ENCODE results near the gene JAK3. TPM values are rescaled to one million over a fixed set of nuclear protein-coding genes. Genes with fewer than 3 reads are reported as not detected.
"Not testable (repeated sequence)": the region's sequence is repeated elsewhere in the genome, so short reads cannot be mapped to it uniquely, and the experiment has no call there.

JAK3 gene
- total and polyA plus RNA-seq, 10 donors, result 30.6 to 203 (median 116) TPM

GRCh38 chr19:17803264-17803896, 44.4 kb downstream of the JAK3 start:
- peak overlapping the region in 1 of 8 donors; percentile 9 for H3K4me3 ChIP-seq
- no peaks in the 10 kb centered on the region for H3K36me3 ChIP-seq
- peak overlapping the region in 2 of 8 donors; percentile 15 to 50 for H3K27ac ChIP-seq
- H3K4me1 ChIP-seq, result peaks cover 0 to 25% (median 14%) of the 10 kb centered on the region in 6 donors
- intact Hi-C loops (cut with DNase I; ENCODE audit: low total_unique reads), result no loop called here
- TF ChIP-seq POLR2AphosphoS5 (IDR thresholded peaks at IDR 0.05), result peak; percentile 33 to 48 (median 37)
- TF ChIP-seq, protein P1, sequence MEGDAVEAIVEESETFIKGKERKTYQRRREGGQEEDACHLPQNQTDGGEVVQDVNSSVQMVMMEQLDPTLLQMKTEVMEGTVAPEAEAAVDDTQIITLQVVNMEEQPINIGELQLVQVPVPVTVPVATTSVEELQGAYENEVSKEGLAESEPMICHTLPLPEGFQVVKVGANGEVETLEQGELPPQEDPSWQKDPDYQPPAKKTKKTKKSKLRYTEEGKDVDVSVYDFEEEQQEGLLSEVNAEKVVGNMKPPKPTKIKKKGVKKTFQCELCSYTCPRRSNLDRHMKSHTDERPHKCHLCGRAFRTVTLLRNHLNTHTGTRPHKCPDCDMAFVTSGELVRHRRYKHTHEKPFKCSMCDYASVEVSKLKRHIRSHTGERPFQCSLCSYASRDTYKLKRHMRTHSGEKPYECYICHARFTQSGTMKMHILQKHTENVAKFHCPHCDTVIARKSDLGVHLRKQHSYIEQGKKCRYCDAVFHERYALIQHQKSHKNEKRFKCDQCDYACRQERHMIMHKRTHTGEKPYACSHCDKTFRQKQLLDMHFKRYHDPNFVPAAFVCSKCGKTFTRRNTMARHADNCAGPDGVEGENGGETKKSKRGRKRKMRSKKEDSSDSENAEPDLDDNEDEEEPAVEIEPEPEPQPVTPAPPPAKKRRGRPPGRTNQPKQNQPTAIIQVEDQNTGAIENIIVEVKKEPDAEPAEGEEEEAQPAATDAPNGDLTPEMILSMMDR (IDR thresholded peaks at IDR 0.05 in 8 of 11, conservative IDR thresholded peaks at IDR 0.05 in 3 of 11), result no peak
- TF ChIP-seq POLR2A (IDR thresholded peaks at IDR 0.05), result no peak
- no peaks in the 10 kb centered on the region for H3K9me3 ChIP-seq
- H3K27me3 ChIP-seq (replicated peaks in 1 of 7), result peaks cover 0 to 18% (median 10%) of the 10 kb centered on the region in 7 donors
- peak; percentile 77 for DNase-seq
- whole genome bisulfite sequencing, 5 donors, result 23 to 27% (median 26%) methylated on average over 14 of the region's 14 CpGs

DNA sequence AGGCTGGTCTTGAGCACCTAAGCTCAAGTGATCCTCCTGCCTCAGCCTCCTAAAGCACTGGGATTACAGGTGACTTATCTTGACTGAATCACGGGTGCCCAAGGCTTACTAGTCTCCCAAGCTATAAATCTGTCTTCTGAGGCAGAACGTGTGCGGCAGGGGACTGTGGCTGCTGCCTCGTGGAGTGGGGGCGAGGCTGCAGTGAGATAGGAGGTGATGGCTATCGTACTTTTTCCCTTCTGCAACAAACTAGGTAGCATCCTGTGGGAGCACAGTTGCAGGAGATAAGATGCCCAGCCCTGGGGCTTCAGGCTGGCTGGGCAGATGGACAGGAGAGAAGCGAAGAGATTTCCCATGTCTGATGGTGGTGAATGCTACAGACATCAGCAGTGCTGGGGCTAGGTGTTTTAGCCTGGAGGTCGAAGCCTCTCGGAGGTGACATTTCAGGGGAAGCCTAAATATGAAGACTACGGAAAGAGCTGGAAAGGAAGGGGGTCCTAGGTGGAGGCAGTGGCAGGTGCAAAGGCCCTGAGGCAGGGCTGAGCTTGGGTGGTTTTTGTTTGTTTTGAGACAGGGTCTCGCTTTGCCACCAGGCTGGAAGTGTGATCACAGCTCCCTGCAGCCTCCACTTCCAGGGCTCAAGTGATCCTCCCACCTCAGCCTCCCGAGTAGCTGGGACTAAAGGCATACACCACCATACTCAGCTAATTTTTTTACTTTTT, 45.5 kb downstream of the JAK3 start:
- Histone ChIP-seq H3K27ac (no peak overlapping the region), H3K9me3 (no peaks in the 10 kb centered on the region), H3K27me3 (replicated peaks in 1 of 7) (peaks cover 0 to 16% (median 0%) of the 10 kb centered on the region in 7 donors), H3K4me3 (no peak overlapping the region), H3K36me3 (no peaks in the 10 kb centered on the region), H3K4me1 (peaks cover 0 to 17% (median 12%) of the 10 kb centered on the region in 6 donors)
- DNase-seq, result no peak
- intact Hi-C loops (cut with DNase I; ENCODE audit: low total_unique reads), result no loop called here
- WGBS, 5 donors, result 67 to 75% (median 71%) methylated on average over 12 of the region's 12 CpGs
- TF ChIP-seq, protein P1 (IDR thresholded peaks at IDR 0.05 in 8 of 11, conservative IDR thresholded peaks at IDR 0.05 in 3 of 11), result no peak
- no peak for TF ChIP-seq POLR2A (IDR thresholded peaks at IDR 0.05)
- TF ChIP-seq POLR2AphosphoS5 (IDR thresholded peaks at IDR 0.05), result no peak

GRCh38 chr19:17798599-17798998, 49.2 kb downstream of the JAK3 start:
- H3K9me3 ChIP-seq; DNase-seq; H3K4me3 ChIP-seq; intact Hi-C loops (cut with DNase I; ENCODE audit: low total_unique reads); H3K36me3 ChIP-seq; H3K27ac ChIP-seq: not testable (repeated sequence)
- H3K4me1 ChIP-seq, result peaks cover 0 to 41% (median 27%) of the 10 kb centered on the region in 6 donors
- H3K27me3 ChIP-seq (replicated peaks in 1 of 7), result peaks cover 3 to 45% (median 25%) of the 10 kb centered on the region in 7 donors
- WGBS, 5 donors, result 82 to 92% (median 84%) methylated on average over 3 of the region's 3 CpGs

DNA sequence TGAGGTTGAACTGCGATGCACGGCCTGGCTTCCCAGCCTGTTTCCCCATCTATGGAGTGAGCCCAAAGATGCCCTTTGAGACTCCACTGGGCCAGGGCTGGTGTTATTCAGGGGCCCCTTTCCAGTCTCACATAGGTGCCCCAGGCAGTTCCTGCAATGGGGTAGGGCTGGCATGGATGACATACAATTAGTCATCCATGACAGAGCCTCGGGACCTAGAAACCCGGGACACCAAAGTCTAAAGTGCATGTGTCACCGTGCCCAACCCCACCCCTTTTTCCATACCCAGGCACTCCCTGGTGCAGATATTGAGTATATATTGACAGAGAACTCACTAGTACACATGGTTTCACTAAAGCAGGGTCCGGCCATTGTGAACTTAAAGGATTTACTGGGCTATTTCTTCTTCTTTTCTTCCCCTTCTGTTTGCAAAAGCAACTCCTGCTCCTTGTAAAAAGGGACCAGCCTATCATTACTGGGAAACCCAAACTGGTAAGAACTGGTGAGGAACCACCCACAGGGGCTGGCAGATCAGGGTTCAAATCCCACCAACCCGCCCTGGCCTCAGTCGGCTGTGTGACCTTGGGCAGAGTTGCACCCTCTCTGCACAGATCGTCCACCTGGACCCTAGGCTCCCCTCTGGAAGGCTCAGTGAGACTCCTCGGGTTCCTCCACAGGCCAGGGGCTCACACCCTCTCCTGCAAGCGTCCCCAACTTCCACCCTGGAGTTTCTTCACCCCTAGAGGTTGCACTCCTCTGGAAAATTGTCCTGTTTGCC, 50.2 kb downstream of the JAK3 start:
- Histone ChIP-seq H3K36me3 (no peaks in the 10 kb centered on the region), H3K4me1 (peaks cover 0 to 33% (median 18%) of the 10 kb centered on the region in 6 donors), H3K27me3 (replicated peaks in 1 of 7) (peaks cover 3 to 53% (median 25%) of the 10 kb centered on the region in 7 donors), H3K4me3 (no peak overlapping the region), H3K9me3 (no peaks in the 10 kb centered on the region), H3K27ac (no peak overlapping the region)
- intact Hi-C loops (cut with DNase I; ENCODE audit: low total_unique reads), result no loop called here
- DNase-seq, result no peak
- 71 to 76% (median 72%) methylated on average over 10 to 11 of the region's 11 CpGs for WGBS, 5 donors
- TF ChIP-seq POLR2A (IDR thresholded peaks at IDR 0.05), result no peak

Measured in spleen (tissue), 11 donors.